Measurements from ENCODE around the gene NDUFB3. TPM values are rescaled to one million over a fixed set of nuclear protein-coding genes. Genes with fewer than 3 reads are reported as not detected.
A peak's percentile ranks its signal among the peaks of the same experiment; 100 is the strongest.
"Not testable (repeated sequence)": the region's sequence is repeated elsewhere in the genome, so short reads cannot be mapped to it uniquely, and the experiment has no call there.

The NDUFB3 gene
- polyA plus RNA-seq, 12 donors: 47.9 to 114 (median 99.3) TPM; not detected in 1

DNA sequence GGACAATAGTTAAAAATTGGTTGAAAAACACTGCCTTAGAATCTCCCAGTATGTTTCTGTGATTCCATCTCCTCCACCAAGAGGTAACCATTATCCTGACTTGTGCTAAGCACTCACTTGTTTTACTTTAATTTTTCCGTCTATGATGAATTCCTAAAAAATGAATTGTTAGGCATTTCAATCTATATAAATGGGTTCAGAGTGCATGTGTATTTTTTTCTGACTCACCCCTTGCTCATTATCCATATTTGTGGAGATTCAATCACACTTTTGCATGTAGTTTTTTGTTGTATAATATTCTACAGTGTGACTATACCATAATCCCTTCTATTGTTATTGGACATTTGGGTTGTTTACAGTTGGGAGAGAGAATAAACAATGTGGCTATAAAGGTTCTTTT is 1.3 kb downstream of the NDUFB3 start:
- DNase-seq: no peak

DNA sequence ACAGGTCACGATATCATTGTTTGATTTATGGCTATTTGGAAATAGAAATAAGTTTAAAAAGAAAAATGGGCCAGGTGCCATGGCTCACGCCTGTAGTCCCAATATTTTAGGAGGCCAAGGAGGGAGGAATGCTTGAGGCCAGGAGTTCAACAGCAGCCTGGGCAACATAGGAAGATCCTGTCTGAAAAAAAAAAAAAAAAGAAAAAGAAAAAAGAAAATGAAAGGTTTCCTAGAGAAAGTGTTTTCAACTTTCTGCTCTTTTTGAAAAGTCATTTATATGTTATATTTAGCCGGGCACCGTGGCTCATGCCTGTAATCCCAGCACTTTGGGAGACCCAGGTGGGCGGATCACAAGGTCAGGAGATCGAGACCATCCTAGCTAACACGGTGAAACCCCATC is 3.2 kb downstream of the NDUFB3 start:
- DNase-seq: no peak

DNA sequence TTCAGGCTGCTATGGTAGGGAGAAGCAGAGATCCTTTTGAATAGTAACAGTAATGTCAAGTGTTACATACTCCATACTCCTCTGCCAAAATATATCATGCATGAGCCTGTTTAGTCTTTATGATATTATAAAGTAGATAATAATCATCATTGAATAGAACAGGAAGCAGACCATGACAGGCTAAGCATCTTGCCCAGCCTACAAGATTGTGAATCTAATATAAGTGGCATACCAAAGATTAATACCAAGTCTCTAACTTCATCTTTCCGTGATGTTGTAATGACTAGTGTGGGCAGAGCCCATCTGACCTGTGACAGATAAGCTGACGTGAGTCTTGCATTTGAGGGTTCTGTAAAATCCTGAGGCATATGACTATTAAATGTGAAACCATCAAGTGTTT is 13.1 kb downstream of the NDUFB3 start:
- DNase-seq: no peak

DNA sequence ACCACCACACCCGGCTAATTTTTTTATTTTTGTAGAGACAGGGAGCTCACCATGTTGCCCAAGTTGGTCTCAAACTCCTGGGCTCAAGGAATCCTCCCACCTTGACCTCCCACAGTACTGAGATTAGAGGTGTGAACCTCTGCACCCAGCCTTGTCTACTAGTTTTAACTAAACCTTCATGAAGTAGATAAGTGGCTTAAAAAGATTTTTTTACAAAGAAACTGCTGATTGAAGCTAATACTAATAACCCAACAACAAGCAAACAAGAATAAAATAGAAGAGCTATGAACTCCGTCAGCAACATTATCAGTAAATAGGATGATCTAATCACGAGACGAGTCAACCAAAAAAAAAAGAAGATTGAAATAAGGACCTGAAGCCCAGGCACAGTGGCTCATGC is 18.8 kb downstream of the NDUFB3 start:
- DNase-seq: no peak

DNA sequence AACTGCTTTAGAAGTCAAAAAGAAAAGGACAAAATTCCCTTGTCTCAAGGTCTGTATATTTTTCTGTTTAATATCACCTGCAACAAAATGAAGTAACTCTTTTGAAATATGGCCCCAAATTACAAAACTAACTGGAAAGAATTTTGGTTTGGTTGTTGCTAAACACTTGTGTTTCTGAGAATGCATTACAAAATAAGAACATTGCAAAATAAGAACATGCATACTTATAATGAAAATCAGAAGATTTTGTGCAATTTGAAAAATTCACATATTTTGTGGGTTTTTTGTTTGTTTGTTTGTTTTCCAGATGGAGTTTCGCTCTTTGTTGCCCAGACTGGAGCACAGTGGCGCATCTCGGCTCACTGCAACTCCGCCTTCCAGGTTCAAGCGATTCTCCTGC is 21.8 kb downstream of the NDUFB3 start:
- DNase-seq: no peak

- DNase-seq: no peak
Measured at GRCh38 chr2:201100497-201100896, 28.7 kb downstream of the NDUFB3 start.

- no peak for DNase-seq
Measured at GRCh38 chr2:201105759-201106158, 34.0 kb downstream of the NDUFB3 start.

DNA sequence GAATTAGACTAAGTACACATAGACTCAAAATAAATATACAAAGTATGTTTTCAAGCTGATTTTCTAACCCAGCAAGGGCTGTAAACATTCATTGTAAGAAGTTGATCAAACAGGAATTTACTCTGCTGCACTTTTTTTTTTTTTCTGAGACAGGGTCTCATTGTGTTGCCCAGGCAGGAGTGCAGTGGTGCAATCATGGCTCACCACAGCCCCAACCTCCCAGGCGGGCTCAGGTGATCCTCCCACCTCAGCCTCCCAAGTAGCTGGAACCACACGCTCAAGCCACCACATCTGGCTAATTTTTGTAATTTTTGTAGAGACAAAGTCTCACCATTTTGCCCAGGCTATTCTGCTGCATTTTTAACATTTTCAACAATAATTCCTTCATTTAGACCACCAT is 35.8 kb downstream of the NDUFB3 start:
- no peak for DNase-seq

DNA sequence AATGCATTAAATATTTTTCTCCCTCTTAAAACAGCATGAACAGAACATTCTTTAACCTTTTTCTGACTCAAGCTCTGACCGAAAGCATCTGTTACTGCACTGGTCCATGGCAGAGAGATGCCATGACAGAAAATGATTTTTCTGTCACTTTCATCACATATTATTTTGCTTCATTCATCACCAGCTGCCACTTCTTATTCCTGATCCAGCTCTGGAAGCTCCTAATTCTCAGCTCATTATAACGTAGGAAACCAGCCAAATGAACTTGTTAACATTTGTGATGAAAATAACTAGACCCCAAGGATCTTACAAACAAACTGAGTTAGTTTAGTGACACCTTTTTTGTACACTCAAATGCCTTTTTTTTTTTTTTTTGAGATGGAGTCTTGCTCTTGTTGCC is 36.5 kb downstream of the NDUFB3 start:
- no peak for DNase-seq

DNA sequence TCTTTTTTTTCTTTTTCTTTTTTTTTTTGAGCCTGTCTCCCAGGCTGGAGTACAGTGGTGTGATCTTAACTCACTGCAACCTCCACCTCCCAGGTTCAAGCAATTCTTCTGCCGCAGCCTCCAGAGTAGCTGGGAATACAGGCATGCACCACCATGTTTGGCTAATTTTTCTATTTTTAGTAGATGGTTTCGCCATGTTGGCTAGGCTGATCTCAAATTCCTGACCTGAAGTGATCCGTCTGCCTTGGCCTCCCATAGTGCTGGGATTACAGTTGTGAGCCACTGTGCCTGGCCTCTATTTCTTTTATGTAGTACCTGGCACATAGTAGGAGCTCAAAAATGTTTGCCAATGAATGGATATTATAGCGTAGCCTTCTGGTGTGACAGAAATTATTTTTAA is 37.4 kb downstream of the NDUFB3 start:
- no peak for DNase-seq

DNA sequence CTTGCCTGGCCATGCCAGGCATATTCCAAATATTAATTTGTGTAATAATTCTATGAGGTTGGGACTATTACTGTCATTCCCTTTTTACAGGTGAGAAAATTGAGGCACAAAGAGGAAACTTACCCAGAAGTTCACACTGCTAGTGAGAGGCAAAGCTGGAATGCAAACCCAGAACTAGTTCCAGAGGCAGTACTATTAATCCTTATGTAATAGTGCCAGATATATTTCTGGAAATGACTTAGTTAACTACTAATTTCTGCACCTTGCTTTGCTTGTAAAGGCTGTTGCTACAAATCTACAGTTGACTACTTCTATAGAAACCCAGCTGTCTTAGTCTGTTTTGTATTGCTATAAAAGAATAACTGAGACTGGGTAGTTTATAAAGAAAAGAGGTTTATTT is 38.8 kb downstream of the NDUFB3 start:
- no peak for DNase-seq

DNA sequence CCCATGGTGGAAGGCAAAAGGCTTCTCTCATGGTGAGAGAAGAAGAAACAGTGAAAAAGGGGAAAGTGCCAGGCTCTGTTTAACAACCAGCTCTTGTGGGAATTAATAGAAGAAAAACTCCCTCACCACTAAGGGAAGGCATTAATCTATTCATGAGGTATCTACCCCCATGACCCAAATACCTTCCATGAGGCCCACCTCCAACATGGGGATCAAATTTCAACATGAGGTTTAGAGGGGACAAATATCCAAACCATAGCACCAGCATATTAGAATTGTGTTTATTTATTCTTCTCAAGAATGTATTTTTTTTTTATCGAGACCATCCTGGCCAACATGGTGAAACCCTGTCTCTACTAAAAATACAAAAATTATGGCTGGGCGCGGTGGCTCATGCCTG is 39.3 kb downstream of the NDUFB3 start:
- no peak for DNase-seq

DNA sequence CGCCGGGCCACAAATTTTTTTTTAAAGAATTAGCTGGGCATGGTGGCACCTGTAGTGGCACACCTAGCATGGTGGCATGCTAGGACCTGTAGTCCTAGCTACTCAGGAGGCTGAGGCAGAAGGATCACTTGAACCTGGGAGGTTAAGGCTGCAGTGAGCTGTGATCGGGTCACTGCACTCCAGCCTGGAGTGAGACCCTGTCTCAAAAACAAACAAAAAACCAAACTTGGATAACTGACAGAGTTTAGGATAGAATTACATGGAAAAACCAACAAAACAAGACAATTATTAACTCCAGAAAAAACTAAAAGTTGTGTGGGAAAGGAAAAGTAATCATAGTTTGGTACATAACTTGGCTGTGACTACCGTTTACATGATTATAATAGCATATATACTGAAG is 42.5 kb downstream of the NDUFB3 start:
- no peak for DNase-seq

GRCh38 chr2:201114846-201115245 is 43.0 kb downstream of the NDUFB3 start:
- DNase-seq: no peak

GRCh38 chr2:201116115-201116958 is 44.5 kb downstream of the NDUFB3 start, which contains the start of gene CFLAR:
CFLAR (plus strand) TSS chr2:201116164; CDS start chr2:201129866, 13,702 bp downstream.
- peak; percentile 84 for DNase-seq

- DNase-seq: peak; percentile 73
Measured at GRCh38 chr2:201116959-201117734, 45.3 kb downstream of the NDUFB3 start.

DNA sequence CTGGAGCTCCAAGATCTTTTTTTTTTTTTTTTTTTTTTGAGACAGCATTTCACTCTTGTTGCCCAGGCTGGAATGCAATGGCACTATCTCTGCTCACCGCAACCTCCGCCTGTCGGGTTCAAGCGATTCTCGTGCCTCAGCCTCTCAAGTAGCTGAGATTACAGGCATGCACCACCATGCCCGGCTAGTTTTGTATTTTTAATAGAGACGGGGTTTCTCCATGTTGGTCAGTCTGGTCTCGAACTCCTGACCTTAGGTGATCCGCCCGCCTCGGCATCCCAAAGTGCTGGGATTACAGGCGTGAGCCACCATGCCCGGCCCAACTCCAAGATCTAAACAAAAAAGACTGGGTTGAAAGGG is 45.9 kb downstream of the NDUFB3 start:
- DNase-seq: not testable (repeated sequence)

DNA sequence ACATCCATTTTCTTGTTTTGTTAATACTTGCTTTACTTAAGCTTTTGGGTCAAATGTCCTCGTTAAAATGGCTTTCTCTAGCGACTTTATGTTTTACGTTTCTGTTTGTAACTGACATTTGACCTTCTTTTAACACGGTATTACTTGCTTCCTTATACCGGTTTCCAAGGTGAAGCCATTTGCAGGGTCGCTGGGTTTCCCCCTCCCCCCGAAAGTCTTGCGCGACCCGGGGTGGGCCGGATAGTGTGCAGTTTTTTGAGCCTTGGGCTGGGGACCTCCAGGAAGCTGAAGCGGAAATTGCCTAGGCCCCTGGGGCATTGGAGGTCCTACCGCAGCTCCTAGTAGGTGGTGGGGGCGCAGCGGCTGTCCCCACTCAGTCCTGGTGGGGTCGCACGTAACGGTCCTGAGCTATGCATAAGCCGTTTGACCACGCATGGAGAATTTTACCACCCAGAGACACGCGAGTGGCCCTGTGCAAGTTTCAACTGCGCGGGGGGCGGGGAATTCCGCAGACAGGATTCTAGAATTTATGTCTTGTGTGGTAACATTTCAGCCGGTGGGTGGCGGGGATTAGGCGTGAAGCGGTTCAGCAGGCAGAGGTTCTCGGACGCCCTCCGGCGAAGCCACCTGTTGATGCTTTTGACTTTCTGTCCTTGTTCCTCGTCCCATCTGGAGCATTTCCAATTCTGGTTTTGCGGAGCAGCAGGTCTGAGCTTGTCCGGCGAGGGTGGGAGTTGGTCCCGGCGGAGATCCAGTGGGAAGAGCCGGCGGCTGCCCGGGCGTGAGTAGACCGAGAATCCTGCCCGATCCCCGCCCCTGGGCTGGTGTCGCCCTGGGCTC is 46.5 kb downstream of the NDUFB3 start:
- DNase-seq: peak; percentile 76

- DNase-seq: no peak
Measured at GRCh38 chr2:201118961-201119854, 47.4 kb downstream of the NDUFB3 start.

DNA sequence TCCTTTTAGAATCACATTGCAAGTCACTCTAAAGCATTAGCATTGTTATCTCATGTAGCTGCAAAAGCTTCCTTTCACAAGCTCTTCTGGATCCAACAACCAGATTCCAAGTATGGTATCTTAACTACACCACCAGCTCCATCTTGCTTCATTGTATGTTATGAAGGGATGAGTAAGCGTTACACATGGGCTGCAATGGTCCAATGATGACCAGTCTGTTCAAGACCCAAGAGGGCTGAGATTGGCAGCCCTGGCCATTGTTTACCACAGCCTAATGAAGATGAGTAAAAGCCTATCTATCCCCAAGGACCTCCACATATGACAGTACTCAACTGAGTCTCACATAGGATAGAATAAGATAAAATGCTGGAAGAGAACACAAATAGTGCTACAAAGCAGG is 50.5 kb downstream of the NDUFB3 start:
- DNase-seq: no peak

Measured in muscle of arm (tissue), 12 donors.